B cell (primary cell): ENCODE data around the gene ZC3H18. TPM values are rescaled to one million over a fixed set of nuclear protein-coding genes. Genes with fewer than 3 reads are reported as not detected.
A peak's percentile ranks its signal among the peaks of the same experiment; 100 is the strongest.

ENCODE experiments used
- ATAC-seq: fragments of 200-7000 bp; cut with Tn5 transposase; one replicate; pipeline ENCODE4 v1.10.0; 2021; ENCODE audit warnings: low read depth, mild to moderate bottlenecking, moderate number of reproducible peaks, moderate library complexity
- CTCF ChIA-PET: fragments of 350-600 bp; sonication (Branson Sonifier 250); formaldehyde crosslinking; loops from one replicate; lab custom pipeline; 2021; ENCODE audit warnings: antibody characterized with exemption, inconsistent platforms; lab: Charles Lee
- POLR2A ChIA-PET: fragments of 350-600 bp; sonication (Branson Sonifier 250); formaldehyde crosslinking; loops from one replicate; lab custom pipeline; 2021; ENCODE audit warnings: antibody characterized with exemption; lab: Charles Lee
- DNase-seq: peaks from one replicate; pipeline ENCODE4 v3.0.0; 2013
- H2AFZ ChIP-seq: 2 replicates; pipeline ENCODE4 v1.6.1; 2012; ENCODE audit warnings: mild to moderate bottlenecking, low read depth, low read length; ENCODE audit not compliant: insufficient read depth, poor library complexity, severe bottlenecking
- H3K27ac ChIP-seq, 2 donors: 1 replicate in 1 of 2; 2 replicates in 1 of 2; pipeline ENCODE4 v1.5.1; 2012 to 2013; ENCODE audit warnings: low read length in 2 of 2, mild to moderate bottlenecking in 2 of 2, moderate library complexity in 1 of 2
- H3K27me3 ChIP-seq, 4 experiments: fragments of 200-600 bp in 1 of 4; sonication (generic) in 1 of 4; replicated peaks in 1 of 4; 1 replicate in 2 of 4; 2 replicates in 2 of 4; pipeline versions ENCODE4 v1.6.1 to v1.7.0; 2013 to 2016; ENCODE audit warnings: low read length in 3 of 4, mild to moderate bottlenecking in 2 of 4, mixed read lengths in 1 of 4, moderate library complexity in 1 of 4; ENCODE audit not compliant: insufficient read depth in 4 of 4, control insufficient read depth in 3 of 4; ENCODE audit errors: control extremely low read depth in 1 of 4
- H3K36me3 ChIP-seq, 2 experiments: replicated peaks in 1 of 2; 1 replicate in 1 of 2; 2 replicates in 1 of 2; pipeline versions ENCODE4 v1.6.1 to v1.7.1; 2013; ENCODE audit warnings: low read length in 1 of 2; ENCODE audit not compliant: insufficient read depth in 2 of 2, control insufficient read depth in 1 of 2; ENCODE audit errors: control extremely low read depth in 1 of 2, extremely low read depth in 1 of 2
- H3K4me1 ChIP-seq, 2 donors: fragments of 200-600 bp in 1 of 2; sonication (generic) in 1 of 2; 1 replicate in 1 of 2; 2 replicates in 1 of 2; pipeline versions ENCODE4 v1.5.1 to v1.6.1; 2013 to 2017; ENCODE audit warnings: low read length in 2 of 2; ENCODE audit not compliant: control insufficient read depth in 2 of 2, insufficient read depth in 2 of 2
- H3K4me2 ChIP-seq: replicated peaks from 2 replicates; pipeline ENCODE3; 2012; ENCODE audit warnings: mild to moderate bottlenecking, low read depth, low read length; ENCODE audit not compliant: poor library complexity, severe bottlenecking
- H3K4me3 ChIP-seq, 5 experiments: fragments of 200-600 bp in 1 of 5; sonication (generic) in 1 of 5; 1 replicate in 3 of 5; 2 replicates in 2 of 5; pipeline versions ENCODE4 v1.5.1 to v1.7.0; 2011 to 2016; ENCODE audit warnings: low read length in 4 of 5, mild to moderate bottlenecking in 4 of 5, low read depth in 2 of 5, control low read depth in 1 of 5, moderate library complexity in 1 of 5; ENCODE audit not compliant: insufficient read depth in 1 of 5; ENCODE audit errors: control extremely low read depth in 1 of 5, extremely low read depth in 1 of 5
- H3K79me2 ChIP-seq: fragments of 200-600 bp; sonication (generic); one replicate; pipeline ENCODE4 v1.6.0; 2016; ENCODE audit warnings: low read length; ENCODE audit not compliant: control insufficient read depth, insufficient read depth
- H3K9ac ChIP-seq: fragments of 200-600 bp; sonication (generic); 2 replicates; pipeline ENCODE4 v1.6.1; 2017; ENCODE audit warnings: mild to moderate bottlenecking, low read length, moderate library complexity
- H3K9me3 ChIP-seq, 3 donors: one replicate each; pipeline versions ENCODE4 v1.6.1 to v1.7.1; 2013; ENCODE audit warnings: low read length in 2 of 3; ENCODE audit not compliant: control insufficient read depth in 2 of 3, insufficient read depth in 1 of 3; ENCODE audit errors: control extremely low read depth in 1 of 3
- H4K20me1 ChIP-seq: 2 replicates; pipeline ENCODE4 v1.6.0; 2012; ENCODE audit warnings: mild to moderate bottlenecking, low read length; ENCODE audit not compliant: insufficient read depth, control insufficient read depth, poor library complexity, severe bottlenecking
- H3K27ac Mint-ChIP-seq: one replicate; pipeline ENCODE4 v1.8.0; 2021; ENCODE audit warnings: mixed read lengths
- H3K27me3 Mint-ChIP-seq: one replicate; pipeline ENCODE4 v1.8.0; 2021; ENCODE audit warnings: mixed read lengths
- H3K4me1 Mint-ChIP-seq: one replicate; pipeline ENCODE4 v1.8.0; 2021; ENCODE audit warnings: mixed read lengths
- H3K4me3 Mint-ChIP-seq: one replicate; pipeline ENCODE4 v1.8.0; 2021; ENCODE audit warnings: mixed read lengths
- H3K9me3 Mint-ChIP-seq: one replicate; pipeline ENCODE4 v1.8.0; 2022; ENCODE audit warnings: mixed read lengths; ENCODE audit not compliant: insufficient read depth
- CTCF ChIP-seq: fragments of 200-600 bp; IDR thresholded peaks from one replicate; pipeline ENCODE4 v1.8.0; 2022; ENCODE audit warnings: antibody characterized with exemption, mild to moderate bottlenecking
- EZH2 ChIP-seq: IDR thresholded peaks from 2 replicates; pipeline ENCODE4 v1.6.1; 2012; ENCODE audit warnings: borderline replicate concordance, low read depth, mild to moderate bottlenecking, moderate library complexity, low read length; ENCODE audit not compliant: insufficient read depth, poor library complexity, severe bottlenecking
- WGBS: methylation state at CpG from one replicate; pipeline ENCODE4 v1.1.5; 2013; ENCODE audit warnings: missing lambda C conversion rate; ENCODE audit not compliant: insufficient coverage; 5-methylcytosine and 5-hydroxymethylcytosine counted together
- intact Hi-C: fragments of 100-400 bp; cut with micrococcal nuclease; formaldehyde crosslinking; loops from one replicate; pipeline ENCODE4 v1.10.0; 2022
- polyA plus RNA-seq: library from polyadenylated mRNA; depleted of rRNA; stranded (reverse); fragments of >200 nt; gene quantifications from 2 replicates; pipeline ENCODE4 v1.2.3, GENCODE V29; 2012
- total RNA-seq, 2 donors: library from RNA; stranded (reverse); fragments of 120-200 nt in 1 of 2; gene quantifications; 1 replicate in 1 of 2; 2 replicates in 1 of 2; pipeline versions ENCODE4 v1.2.3 to v1.2.4, GENCODE V29; 2013 to 2022

The ZC3H18 gene
- total and polyA plus RNA-seq, 2 donors (not counting 1 experiment from before 2014, with no cell fraction given) = 40.4 to 74.2 TPM

- CTCF ChIA-PET = interaction anchor here (0.9 to 1.1 kb wide), 2 partner anchors 84 to 211 kb away, joined by 3 read pairs; no protein-coding TSS in a partner anchor
- peak overlapping the region; percentile 29 for H3K4me3 Mint-ChIP-seq
- intact Hi-C loops = no loop called here
Observed at GRCh38 chr16:88536510-88536909, 33.7 kb upstream of the ZC3H18 start.

More at GRCh38 chr16:88536510-88536909, 33.7 kb upstream of the ZC3H18 start:
- peaks cover 8 to 11% of the 10 kb centered on the region in 2 donors for H3K4me1 ChIP-seq
- H3K79me2 ChIP-seq = peaks cover 10% of the 10 kb centered on the region
- ATAC-seq (no peak), DNase-seq (no peak)
- Mint-ChIP-seq H3K4me1 (peaks cover 10% of the 10 kb centered on the region), H3K27me3 (peaks cover 3% of the 10 kb centered on the region), H3K9me3 (no peaks in the 10 kb centered on the region), H3K27ac (no peak overlapping the region)
- H3K9me3 ChIP-seq = peaks cover 0 to 8% (median 0%) of the 10 kb centered on the region in 3 donors
- H3K36me3 ChIP-seq = peaks cover 0 to 2% of the 10 kb centered on the region in 2 experiments
- H3K27ac ChIP-seq = no peak overlapping the region
- 92% methylated on average over 11 of the region's 11 CpGs for WGBS
- no peak overlapping the region for H3K9ac ChIP-seq
- H3K4me2 ChIP-seq = no peak overlapping the region
- no peak overlapping the region for H2AFZ ChIP-seq
- no peak overlapping the region for H3K4me3 ChIP-seq
- H4K20me1 ChIP-seq = peaks cover 11% of the 10 kb centered on the region
- no peak for TF ChIP-seq CTCF
- TF ChIP-seq EZH2 = no peak
- H3K27me3 ChIP-seq = peaks cover 0 to 27% (median 7%) of the 10 kb centered on the region in 4 experiments
- POLR2A ChIA-PET = no interaction called here
